Heart left ventricle (tissue), 16 donors: ENCODE data around the gene APLNR. TPM values are rescaled to one million over a fixed set of nuclear protein-coding genes. Genes with fewer than 3 reads are reported as not detected.

Source experiments
- ATAC-seq, 4 donors: fragments of 200-7000 bp; cut with Tn5 transposase; one replicate each; pipeline ENCODE4 v1.9.1; 2020 to 2022; ENCODE audit warnings: moderate library complexity in 4 of 4, mild to moderate bottlenecking in 3 of 4, moderate number of reproducible peaks in 1 of 4
- DNase-seq, 5 donors: peaks; one replicate each; pipeline ENCODE4 v3.0.0-alpha.2; 2020
- H3K27ac ChIP-seq, 12 donors: fragments of 200-600 bp; sonication (generic) in 4 of 12; one replicate each; pipeline versions ENCODE4 v1.5.0 to v1.8.0; 2016 to 2022; ENCODE audit warnings: mild to moderate bottlenecking in 2 of 12
- H3K27me3 ChIP-seq, 9 donors: fragments of 200-600 bp; sonication (generic) in 2 of 9; one replicate each; pipeline versions ENCODE4 v1.5.1 to v1.8.0; 2016 to 2022; ENCODE audit warnings: mild to moderate bottlenecking in 3 of 9
- H3K36me3 ChIP-seq, 9 donors: fragments of 200-600 bp; sonication (generic) in 2 of 9; one replicate each; pipeline versions ENCODE4 v1.5.0 to v1.8.0; 2018 to 2022; ENCODE audit warnings: mild to moderate bottlenecking in 2 of 9
- H3K4me1 ChIP-seq, 12 donors: fragments of 200-600 bp; sonication (generic) in 4 of 12; one replicate each; pipeline versions ENCODE4 v1.5.0 to v1.8.0; 2016 to 2022; ENCODE audit warnings: mild to moderate bottlenecking in 3 of 12
- H3K4me3 ChIP-seq, 12 donors: fragments of 200-600 bp; sonication (generic) in 4 of 12; one replicate each; pipeline versions ENCODE4 v1.5.0 to v1.8.0; 2017 to 2022; ENCODE audit warnings: mild to moderate bottlenecking in 9 of 12, moderate library complexity in 4 of 12
- H3K9me3 ChIP-seq, 12 donors: fragments of 200-600 bp; sonication (generic) in 4 of 12; one replicate each; pipeline versions ENCODE4 v1.5.0 to v1.8.0; 2016 to 2022; ENCODE audit warnings: mild to moderate bottlenecking in 1 of 12
- POLR2A ChIP-seq, 2 donors: fragments of 450-650 bp; IDR thresholded peaks; one replicate each; pipeline ENCODE4 v1.6.1; 2017; ENCODE audit warnings: antibody characterized with exemption in 2 of 2, mild to moderate bottlenecking in 2 of 2, moderate library complexity in 2 of 2
- WGBS, 4 donors: extraction: QIAGEN DNeasy Blood & Tissue Kit in 2 of 4; methylation state at CpG; one replicate each; pipeline versions ENCODE4 v1.1.5 to v1.1.7; 2013 to 2018; 5-methylcytosine and 5-hydroxymethylcytosine counted together
- intact Hi-C, 10 donors: fragments of 100-400 bp; cut with DNase I; formaldehyde crosslinking; loops; one replicate each; pipeline versions ENCODE4 v1.11.1 to v1.14.2; 2022
- polyA plus RNA-seq, 2 donors: library from polyadenylated mRNA; stranded (reverse); fragments of 200-250 nt; gene quantifications; one replicate each; pipeline ENCODE4 v1.2.3, GENCODE V29; 2013
- total RNA-seq, 9 donors: library from RNA; depleted of rRNA in 2 of 9; stranded (reverse); fragments of >200 nt in 2 of 9; fragmentation: NEBNext Ultra II Directional in 3 of 9; extraction: Animal tissue kit (Norgen Biotek cat#: 25700) in 3 of 9; gene quantifications; one replicate each; pipeline versions ENCODE4 v1.1.0 to v1.2.4, GENCODE V29; 2016 to 2023
- TF ChIP-seq, protein P1 (sequence below), 12 donors: fragments of 200-600 bp; sonication (generic) in 4 of 12; IDR thresholded peaks; one replicate each; pipeline versions ENCODE4 v1.5.0 to v1.8.0; 2018 to 2022; ENCODE audit warnings: antibody characterized with exemption in 12 of 12, mild to moderate bottlenecking in 5 of 12
- donor health status: ischemic (EF 13 %, LVEDD 7.1; RV severe dilation, severe dysfunction).
- donor health status: healthy with polysubstance abuse.
- donor health status: DM: no; HTN: yes; CAD: no.
- donor health status: DM: no; HTN: no; CAD: no.
- donor health status: ischemic (EF 25% LVEDD 6.9; RV normal size, moderate dysfunction).
- donor health status: ischemic (EF 25% LVEDD 5.7; RV mildly dilated, moderate dysfunction).
- donor health status: healthy.
- donor health status: DM: yes; HTN: yes; CAD: no.
- donor health status: ischemic (EF 35%, LVEDD 5.7; RV mildly dilated, moderate dysfunction).
- donor health status: nonischemic (EF 11% LVEDD 7.7; RV severe dilation, severe dysfunction).
- donor health status: DM: yes; HTN: yes; CAD: no.
- donor health status: PGD.
- donor health status: ischemic (EF 29% LVEDD 5.4; RV normal size, mild dysfunction).
- donor health status: nonischemic (EF 23%, LVEDD 6.1; RV moderate dilation, normal function).

The APLNR gene
- total and polyA plus RNA-seq, 11 donors, result 1.1 to 63.3 (median 9.4) TPM

DNA sequence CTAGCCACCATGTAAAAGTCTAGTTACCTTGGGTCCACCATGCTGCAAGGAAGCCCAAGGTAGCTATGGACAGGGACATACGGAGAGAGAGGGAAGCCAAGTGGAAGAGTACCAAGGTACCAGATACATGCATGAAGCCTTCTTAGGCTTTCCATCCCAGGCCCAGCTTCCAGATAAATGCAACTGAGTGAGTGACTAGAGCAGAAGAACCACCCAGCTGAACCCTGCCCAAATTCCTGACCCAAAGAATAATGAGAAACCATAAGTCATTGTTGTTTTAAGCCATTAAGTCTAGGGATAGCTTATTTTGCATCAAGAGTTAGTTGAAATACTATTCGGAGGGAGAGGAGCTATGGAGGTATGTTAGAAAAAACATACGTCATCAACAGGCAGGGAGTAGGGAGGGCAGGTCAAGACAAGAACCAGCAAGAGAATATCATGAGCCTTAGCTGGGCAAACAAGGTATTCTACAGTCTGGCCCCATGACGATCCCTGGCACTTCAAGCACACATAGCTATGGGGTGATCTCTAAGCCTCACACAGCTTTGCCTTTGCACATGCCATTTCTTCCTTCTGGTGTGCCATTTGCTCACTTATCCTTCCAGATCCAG lies 36.5 kb upstream of the APLNR start:
- DNase-seq (no peak), ATAC-seq (no peak)
- Histone ChIP-seq H3K27me3 (no peaks in the 10 kb centered on the region), H3K27ac (no peak overlapping the region), H3K9me3 (peaks cover 0 to 11% (median 1%) of the 10 kb centered on the region in 12 donors), H3K36me3 (no peaks in the 10 kb centered on the region), H3K4me3 (no peak overlapping the region), H3K4me1 (peaks cover 0 to 50% (median 30%) of the 10 kb centered on the region in 12 donors)
- WGBS, 4 donors, result 93 to 96% (median 95%) methylated on average over 4 of the region's 4 CpGs
- intact Hi-C loops, result no loop called here
- no peak for TF ChIP-seq POLR2A (IDR thresholded peaks at IDR 0.05)
- TF ChIP-seq, protein P1, sequence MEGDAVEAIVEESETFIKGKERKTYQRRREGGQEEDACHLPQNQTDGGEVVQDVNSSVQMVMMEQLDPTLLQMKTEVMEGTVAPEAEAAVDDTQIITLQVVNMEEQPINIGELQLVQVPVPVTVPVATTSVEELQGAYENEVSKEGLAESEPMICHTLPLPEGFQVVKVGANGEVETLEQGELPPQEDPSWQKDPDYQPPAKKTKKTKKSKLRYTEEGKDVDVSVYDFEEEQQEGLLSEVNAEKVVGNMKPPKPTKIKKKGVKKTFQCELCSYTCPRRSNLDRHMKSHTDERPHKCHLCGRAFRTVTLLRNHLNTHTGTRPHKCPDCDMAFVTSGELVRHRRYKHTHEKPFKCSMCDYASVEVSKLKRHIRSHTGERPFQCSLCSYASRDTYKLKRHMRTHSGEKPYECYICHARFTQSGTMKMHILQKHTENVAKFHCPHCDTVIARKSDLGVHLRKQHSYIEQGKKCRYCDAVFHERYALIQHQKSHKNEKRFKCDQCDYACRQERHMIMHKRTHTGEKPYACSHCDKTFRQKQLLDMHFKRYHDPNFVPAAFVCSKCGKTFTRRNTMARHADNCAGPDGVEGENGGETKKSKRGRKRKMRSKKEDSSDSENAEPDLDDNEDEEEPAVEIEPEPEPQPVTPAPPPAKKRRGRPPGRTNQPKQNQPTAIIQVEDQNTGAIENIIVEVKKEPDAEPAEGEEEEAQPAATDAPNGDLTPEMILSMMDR (IDR thresholded peaks at IDR 0.05), result no peak

DNA sequence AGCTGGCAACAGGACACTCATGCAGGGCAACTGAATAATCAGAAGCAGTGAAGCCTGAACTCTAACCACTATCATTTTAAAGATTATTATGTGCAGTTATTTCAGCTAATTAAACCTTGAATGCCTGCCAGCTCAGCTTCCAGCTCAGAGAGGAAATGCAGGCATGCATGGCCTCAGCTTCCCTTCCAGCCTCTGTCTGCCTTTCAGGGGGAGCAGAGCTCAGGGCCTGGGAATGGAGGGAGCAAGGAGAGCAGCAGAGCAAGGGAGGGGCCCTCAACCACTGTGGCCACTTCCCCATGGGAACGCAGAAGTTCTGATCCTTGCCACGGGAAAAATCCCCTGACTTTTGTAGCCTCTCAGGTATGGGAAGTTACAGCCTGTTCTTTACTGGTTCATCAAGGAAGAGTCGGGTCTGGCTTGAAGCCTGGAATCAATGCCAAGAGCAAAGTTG lies 32.5 kb upstream of the APLNR start:
- Histone ChIP-seq H3K27ac (peak overlapping the region in 5 of 12 donors; percentile 10 to 61 (median 44)), H3K4me1 (peaks cover 0 to 18% (median 6%) of the 10 kb centered on the region in 12 donors), H3K4me3 (no peak overlapping the region), H3K36me3 (no peaks in the 10 kb centered on the region), H3K27me3 (no peaks in the 10 kb centered on the region), H3K9me3 (peaks cover 0 to 24% (median 4%) of the 10 kb centered on the region in 12 donors)
- intact Hi-C loops, result loop anchor here in 1 of 10 donors (10.0 kb wide), 1 partner anchor 65 kb away; no protein-coding TSS in a partner anchor
- TF ChIP-seq POLR2A (IDR thresholded peaks at IDR 0.05), result no peak
- TF ChIP-seq, protein P1 (IDR thresholded peaks at IDR 0.05), result no peak
- ATAC-seq (peak in 2 of 4 donors; percentile 69 to 72), DNase-seq (no peak)
- 16 to 31% (median 26%) methylated on average over 3 of the region's 3 CpGs for WGBS, 4 donors

- intact Hi-C loops, result loop anchor here in 1 of 10 donors (10.0 kb wide), 1 partner anchor 61 kb away; no protein-coding TSS in a partner anchor
Measured at GRCh38 chr11:57266157-57266556, 29.1 kb upstream of the APLNR start.

GRCh38 chr11:57263351-57263750 lies 26.3 kb upstream of the APLNR start:
- Histone ChIP-seq H3K27me3 (no peaks in the 10 kb centered on the region), H3K4me3 (no peak overlapping the region), H3K36me3 (no peaks in the 10 kb centered on the region), H3K9me3 (peaks cover 0 to 15% (median 0%) of the 10 kb centered on the region in 12 donors), H3K4me1 (no peaks in the 10 kb centered on the region), H3K27ac (no peak overlapping the region)
- ATAC-seq, result no peak
- TF ChIP-seq, protein P1 (IDR thresholded peaks at IDR 0.05), result no peak
- no peak for TF ChIP-seq POLR2A (IDR thresholded peaks at IDR 0.05)
- intact Hi-C loops, result loop anchor here in 1 of 10 donors (10.0 kb wide), 1 partner anchor 59 kb away; no protein-coding TSS in a partner anchor
- 82 to 87% (median 86%) methylated on average over 7 of the region's 7 CpGs for whole genome bisulfite sequencing, 4 donors
- no peak for DNase-seq

More at GRCh38 chr11:57266157-57266556, 29.1 kb upstream of the APLNR start:
- ATAC-seq (no peak), DNase-seq (no peak)
- Histone ChIP-seq H3K4me3 (no peak overlapping the region), H3K27ac (no peak overlapping the region), H3K27me3 (no peaks in the 10 kb centered on the region), H3K36me3 (no peaks in the 10 kb centered on the region), H3K9me3 (peaks cover 0 to 15% (median 0%) of the 10 kb centered on the region in 12 donors), H3K4me1 (peaks cover 0 to 14% (median 6%) of the 10 kb centered on the region in 12 donors)
- no peak for TF ChIP-seq POLR2A (IDR thresholded peaks at IDR 0.05)
- TF ChIP-seq, protein P1 (IDR thresholded peaks at IDR 0.05), result no peak
